Gastrocnemius medialis (tissue), 4 donors: Measurements from ENCODE around the gene UMAD1.

ENCODE experiments used
- CTCF ChIP-seq, 5 experiments: fragments of 450-650 bp in 3 of 5; fragments of 200-600 bp in 2 of 5; sonication (generic) in 2 of 5; IDR thresholded peaks in 4 of 5; conservative IDR thresholded peaks in 1 of 5; 1 replicate in 4 of 5; 2 replicates in 1 of 5; pipeline ENCODE4 v1.5.1; 2016 to 2019; ENCODE audit warnings: antibody characterized with exemption in 5 of 5, mild to moderate bottlenecking in 3 of 5, moderate library complexity in 3 of 5
- POLR2A ChIP-seq, 2 donors: fragments of 450-650 bp; IDR thresholded peaks; one replicate each; pipeline ENCODE4 v1.6.1; 2017; ENCODE audit warnings: antibody characterized with exemption in 2 of 2, mild to moderate bottlenecking in 2 of 2, moderate library complexity in 2 of 2

- no peak for TF ChIP-seq CTCF (IDR thresholded peaks at IDR 0.05 in 4 of 5, conservative IDR thresholded peaks at IDR 0.05 in 1 of 5)
- TF ChIP-seq POLR2A (IDR thresholded peaks at IDR 0.05) = no peak
Observed at GRCh38 chr7:7922684-7923385, 282.3 kb downstream of the UMAD1 start.
